ENCODE results near the gene OR6J1. TPM values are rescaled to one million over a fixed set of nuclear protein-coding genes. Genes with fewer than 3 reads are reported as not detected.
"Not testable (repeated sequence)": the region's sequence is repeated elsewhere in the genome, so short reads cannot be mapped to it uniquely, and the experiment has no call there.

The OR6J1 gene
- total and polyA plus RNA-seq, 2 donors (not counting 1 experiment from before 2014, with no cell fraction given): not detected

- Histone ChIP-seq H3K79me2 (ENCODE audit: control insufficient read depth, insufficient read depth, low read length) (no peaks in the 10 kb centered on the region), H4K20me1 (ENCODE audit: control insufficient read depth, extremely low read depth, insufficient read depth, low read length) (no peaks in the 10 kb centered on the region), H3K27ac (ENCODE audit: insufficient read depth, low read length) (no peak overlapping the region), H3K4me1 (ENCODE audit: control insufficient read depth, extremely low read depth, insufficient read depth, low read length) (no peaks in the 10 kb centered on the region), H3K9ac (ENCODE audit: insufficient read depth, low read length) (no peak overlapping the region), H2AFZ (ENCODE audit: low read length) (no peak overlapping the region), H3K9me3 (ENCODE audit: control insufficient read depth, insufficient read depth, low read depth, low read length) (no peaks in the 10 kb centered on the region), H3K4me2 (ENCODE audit: extremely low read depth, insufficient read depth, low read length) (no peak overlapping the region), H3K36me3 (ENCODE audit: control insufficient read depth, insufficient read depth, low read length) (no peaks in the 10 kb centered on the region), H3K4me3 (replicated peaks in 1 of 4; ENCODE audit: control extremely low read depth in 1 of 4, insufficient read depth in 1 of 4, low read depth in 3 of 4, low read length in 4 of 4) (no peak overlapping the region), H3K27me3 (ENCODE audit: control insufficient read depth, insufficient read depth, low read length) (peaks cover 14% of the 10 kb centered on the region)
- TF ChIP-seq, protein P1, sequence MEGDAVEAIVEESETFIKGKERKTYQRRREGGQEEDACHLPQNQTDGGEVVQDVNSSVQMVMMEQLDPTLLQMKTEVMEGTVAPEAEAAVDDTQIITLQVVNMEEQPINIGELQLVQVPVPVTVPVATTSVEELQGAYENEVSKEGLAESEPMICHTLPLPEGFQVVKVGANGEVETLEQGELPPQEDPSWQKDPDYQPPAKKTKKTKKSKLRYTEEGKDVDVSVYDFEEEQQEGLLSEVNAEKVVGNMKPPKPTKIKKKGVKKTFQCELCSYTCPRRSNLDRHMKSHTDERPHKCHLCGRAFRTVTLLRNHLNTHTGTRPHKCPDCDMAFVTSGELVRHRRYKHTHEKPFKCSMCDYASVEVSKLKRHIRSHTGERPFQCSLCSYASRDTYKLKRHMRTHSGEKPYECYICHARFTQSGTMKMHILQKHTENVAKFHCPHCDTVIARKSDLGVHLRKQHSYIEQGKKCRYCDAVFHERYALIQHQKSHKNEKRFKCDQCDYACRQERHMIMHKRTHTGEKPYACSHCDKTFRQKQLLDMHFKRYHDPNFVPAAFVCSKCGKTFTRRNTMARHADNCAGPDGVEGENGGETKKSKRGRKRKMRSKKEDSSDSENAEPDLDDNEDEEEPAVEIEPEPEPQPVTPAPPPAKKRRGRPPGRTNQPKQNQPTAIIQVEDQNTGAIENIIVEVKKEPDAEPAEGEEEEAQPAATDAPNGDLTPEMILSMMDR (conservative IDR thresholded peaks at IDR 0.05 in 1 of 2, IDR thresholded peaks at IDR 0.05 in 1 of 2; ENCODE audit: low read depth in 1 of 2, low read length in 2 of 2): no peak
- no peak for TF ChIP-seq EZH2 (IDR thresholded peaks at IDR 0.05; ENCODE audit: low read length, missing control alignments)
- no peak for DNase-seq (ENCODE audit: low read depth in 2 of 2)
These were observed 34.1 kb upstream of the OR6J1 start for GRCh38 chr14:22678221-22678620.

DNA sequence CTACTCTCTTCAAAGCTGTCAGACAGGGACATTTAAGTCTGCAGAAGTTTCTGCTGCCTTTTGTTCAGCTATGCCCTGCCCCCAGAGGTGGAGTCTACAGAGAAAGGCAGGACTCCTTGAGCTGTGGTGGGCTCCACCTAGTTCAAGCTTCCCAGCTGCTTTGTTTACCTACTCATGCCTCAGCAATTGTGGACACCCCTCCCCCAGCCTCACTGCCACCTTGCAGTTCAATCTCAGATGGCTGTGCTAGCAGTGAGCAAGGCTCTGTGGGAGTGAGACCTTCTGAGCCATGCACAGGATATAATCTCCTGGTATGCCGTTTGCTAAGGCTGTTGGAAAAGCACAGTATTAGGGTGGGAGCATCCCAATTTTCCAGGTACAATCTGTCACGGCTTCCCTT lies 33.4 kb upstream of the OR6J1 start:
- H3K4me3 ChIP-seq (replicated peaks in 1 of 4; ENCODE audit: control extremely low read depth in 1 of 4, insufficient read depth in 1 of 4, low read depth in 3 of 4, low read length in 4 of 4); H4K20me1 ChIP-seq (ENCODE audit: control insufficient read depth, extremely low read depth, insufficient read depth, low read length); H2AFZ ChIP-seq (ENCODE audit: low read length); H3K4me1 ChIP-seq (ENCODE audit: control insufficient read depth, extremely low read depth, insufficient read depth, low read length); H3K9ac ChIP-seq (ENCODE audit: insufficient read depth, low read length); H3K79me2 ChIP-seq (ENCODE audit: control insufficient read depth, insufficient read depth, low read length); H3K4me2 ChIP-seq (ENCODE audit: extremely low read depth, insufficient read depth, low read length); DNase-seq (ENCODE audit: low read depth in 2 of 2); H3K9me3 ChIP-seq (ENCODE audit: control insufficient read depth, insufficient read depth, low read depth, low read length); H3K27ac ChIP-seq (ENCODE audit: insufficient read depth, low read length); H3K36me3 ChIP-seq (ENCODE audit: control insufficient read depth, insufficient read depth, low read length): not testable (repeated sequence)
- peaks cover 14% of the 10 kb centered on the region for H3K27me3 ChIP-seq (ENCODE audit: control insufficient read depth, insufficient read depth, low read length)

DNA sequence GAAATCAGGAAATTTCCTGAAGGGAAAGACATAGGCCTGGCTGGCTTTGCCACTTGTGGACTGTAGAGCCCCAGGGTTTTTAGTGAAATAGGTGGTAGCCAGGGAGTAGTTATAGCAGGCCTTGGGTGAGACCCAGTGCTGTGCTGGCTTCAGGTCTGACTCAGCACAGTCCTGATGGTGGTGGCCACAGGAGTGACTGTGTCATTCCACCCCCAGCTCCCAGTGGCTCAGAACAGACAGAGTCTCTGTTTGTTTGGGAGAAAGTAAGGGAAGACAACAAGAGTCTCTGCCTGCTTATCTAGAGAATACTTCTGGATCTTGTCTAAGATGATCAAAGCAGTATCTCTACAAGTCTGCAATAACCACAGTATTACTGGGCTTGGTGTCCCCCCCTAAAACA lies 27.5 kb upstream of the OR6J1 start:
- H3K27ac ChIP-seq (ENCODE audit: insufficient read depth, low read length): no peak overlapping the region

More for the DNA sequence above, 27.5 kb upstream of the OR6J1 start:
- TF ChIP-seq EZH2 (IDR thresholded peaks at IDR 0.05; ENCODE audit: low read length, missing control alignments): no peak
- TF ChIP-seq, protein P1 (conservative IDR thresholded peaks at IDR 0.05 in 1 of 2, IDR thresholded peaks at IDR 0.05 in 1 of 2; ENCODE audit: low read depth in 1 of 2, low read length in 2 of 2): no peak
- H3K9ac ChIP-seq (ENCODE audit: insufficient read depth, low read length): no peak overlapping the region
- no peaks in the 10 kb centered on the region for H3K79me2 ChIP-seq (ENCODE audit: control insufficient read depth, insufficient read depth, low read length)
- H3K27me3 ChIP-seq (ENCODE audit: control insufficient read depth, insufficient read depth, low read length): no peaks in the 10 kb centered on the region
- no peak overlapping the region for H3K4me3 ChIP-seq (replicated peaks in 1 of 4; ENCODE audit: control extremely low read depth in 1 of 4, insufficient read depth in 1 of 4, low read depth in 3 of 4, low read length in 4 of 4)
- H3K9me3 ChIP-seq (ENCODE audit: control insufficient read depth, insufficient read depth, low read depth, low read length): no peaks in the 10 kb centered on the region
- H4K20me1 ChIP-seq (ENCODE audit: control insufficient read depth, extremely low read depth, insufficient read depth, low read length): no peaks in the 10 kb centered on the region
- DNase-seq (ENCODE audit: low read depth in 2 of 2): no peak
- H3K4me1 ChIP-seq (ENCODE audit: control insufficient read depth, extremely low read depth, insufficient read depth, low read length): peaks cover 12% of the 10 kb centered on the region
- H3K36me3 ChIP-seq (ENCODE audit: control insufficient read depth, insufficient read depth, low read length): no peaks in the 10 kb centered on the region
- no peak overlapping the region for H3K4me2 ChIP-seq (ENCODE audit: extremely low read depth, insufficient read depth, low read length)
- H2AFZ ChIP-seq (ENCODE audit: low read length): no peak overlapping the region
